Kidney tubule cell (primary cell): Measurements from ENCODE around the gene CD33.

Experiments used
- DNase-seq: peaks from one replicate; pipeline ENCODE4 v3.0.0-alpha.2; 2018; ENCODE audit warnings: low spot score

The CD33 gene

DNA sequence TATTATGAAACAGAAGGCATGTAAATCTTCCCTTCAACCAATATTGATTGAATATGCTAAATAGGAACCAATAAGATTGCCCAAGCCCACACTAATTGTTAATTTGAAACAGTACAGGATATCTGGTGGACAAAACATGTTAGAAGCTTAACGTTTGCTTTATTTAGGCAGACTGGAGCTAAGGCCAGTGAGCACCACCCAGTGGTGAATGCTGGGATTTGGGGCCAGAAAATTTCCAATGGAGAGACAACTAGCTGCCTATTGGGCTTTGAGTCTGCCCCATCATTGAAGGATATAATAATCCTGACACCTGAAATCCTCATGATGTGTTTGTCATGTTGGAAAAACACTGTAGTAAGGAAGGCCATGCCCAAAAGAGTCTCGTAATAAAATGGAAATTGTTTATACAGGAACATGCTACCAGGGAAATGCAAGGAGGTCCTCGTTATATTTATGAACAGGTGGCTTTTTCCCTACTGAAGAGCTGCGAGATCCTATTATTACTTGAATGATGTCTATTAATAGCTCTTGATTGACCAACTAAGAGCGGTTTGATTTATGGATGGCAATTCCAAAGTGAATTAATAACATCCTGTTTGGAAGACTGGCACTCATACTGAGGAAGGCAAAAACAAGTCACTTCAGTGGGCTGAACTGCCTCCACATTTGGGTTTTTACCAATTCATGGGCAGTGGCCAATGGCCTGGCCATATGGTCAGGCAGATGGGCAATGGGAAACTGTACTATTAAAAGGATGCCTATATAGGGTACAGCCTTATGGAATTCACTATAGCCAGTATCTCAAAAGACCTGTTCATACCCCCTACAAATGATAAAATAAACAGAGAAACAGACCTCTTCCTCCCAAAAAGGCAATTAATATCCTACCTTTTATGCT is 34.7 kb downstream of the CD33 start:
- DNase-seq = peak; percentile 39

DNA sequence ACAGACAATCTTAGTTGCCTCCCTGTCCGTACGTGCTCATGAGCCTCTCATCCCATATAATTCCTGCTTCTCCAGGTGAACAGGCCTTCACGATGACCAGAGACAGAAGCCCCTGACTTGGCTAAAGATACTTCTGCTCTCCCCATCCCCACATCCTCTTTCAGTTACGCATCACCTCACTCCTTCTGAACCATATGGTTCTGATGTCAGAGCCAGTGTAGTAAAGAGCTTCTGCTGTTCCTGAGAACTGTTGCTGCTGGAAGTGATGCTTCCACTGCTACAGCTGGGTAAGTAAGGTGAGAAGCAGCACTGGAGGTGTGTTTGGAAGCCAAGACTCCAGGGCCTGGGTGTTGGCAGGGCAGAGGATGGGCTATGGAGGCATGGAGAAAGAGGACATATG is 38.9 kb downstream of the CD33 start:
- no peak for DNase-seq

DNA sequence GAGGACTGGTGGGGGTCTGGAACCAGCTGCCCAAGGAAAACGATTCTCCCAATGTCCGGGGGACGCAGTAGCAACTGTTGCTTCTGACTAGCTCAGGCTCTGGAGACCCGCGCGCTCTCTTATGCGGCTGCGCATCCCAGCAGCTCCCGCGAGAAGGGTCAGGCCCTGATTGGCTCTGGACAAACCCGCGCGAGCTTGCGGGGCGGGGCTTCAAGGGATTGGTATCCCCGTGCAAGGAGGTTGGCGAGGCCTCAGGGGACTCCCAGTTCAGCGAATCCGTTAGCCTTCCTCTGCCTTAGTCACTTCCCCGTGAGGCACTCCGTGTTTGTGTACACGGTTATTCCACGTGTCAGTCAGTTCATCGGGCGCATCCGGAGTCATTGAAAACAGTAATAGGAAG is 46.2 kb downstream of the CD33 start:
- DNase-seq = no peak

DNA sequence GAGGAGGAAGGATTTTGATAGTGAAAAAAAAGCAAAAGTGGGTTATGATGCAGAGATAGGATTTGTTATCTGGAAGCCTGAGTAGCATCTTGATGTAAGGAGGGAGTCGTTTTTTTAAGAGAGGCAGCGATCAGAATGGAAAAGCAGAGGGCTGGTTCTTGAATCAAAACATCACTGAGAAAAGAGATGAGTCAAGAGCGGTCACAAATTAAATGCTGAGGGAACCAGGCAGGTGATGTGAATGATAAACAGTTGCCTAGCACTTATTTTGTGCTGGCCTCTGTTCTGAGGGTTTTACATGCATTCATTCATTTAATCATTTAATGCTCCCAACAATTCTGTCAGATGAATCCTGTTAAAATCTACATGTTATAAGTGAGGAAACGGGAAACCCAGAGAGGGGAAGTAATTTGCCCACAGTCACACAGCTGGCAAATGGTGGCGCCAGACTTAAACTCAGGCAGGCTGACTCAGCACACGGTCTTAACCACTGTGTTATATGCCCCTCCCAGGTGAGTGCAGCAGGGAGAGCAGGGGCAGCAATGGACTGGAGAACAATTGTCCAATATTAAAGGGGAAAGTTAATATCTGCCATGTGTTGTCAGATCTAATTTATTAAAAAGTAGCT is 47.4 kb downstream of the CD33 start:
- DNase-seq = peak; percentile 10

DNA sequence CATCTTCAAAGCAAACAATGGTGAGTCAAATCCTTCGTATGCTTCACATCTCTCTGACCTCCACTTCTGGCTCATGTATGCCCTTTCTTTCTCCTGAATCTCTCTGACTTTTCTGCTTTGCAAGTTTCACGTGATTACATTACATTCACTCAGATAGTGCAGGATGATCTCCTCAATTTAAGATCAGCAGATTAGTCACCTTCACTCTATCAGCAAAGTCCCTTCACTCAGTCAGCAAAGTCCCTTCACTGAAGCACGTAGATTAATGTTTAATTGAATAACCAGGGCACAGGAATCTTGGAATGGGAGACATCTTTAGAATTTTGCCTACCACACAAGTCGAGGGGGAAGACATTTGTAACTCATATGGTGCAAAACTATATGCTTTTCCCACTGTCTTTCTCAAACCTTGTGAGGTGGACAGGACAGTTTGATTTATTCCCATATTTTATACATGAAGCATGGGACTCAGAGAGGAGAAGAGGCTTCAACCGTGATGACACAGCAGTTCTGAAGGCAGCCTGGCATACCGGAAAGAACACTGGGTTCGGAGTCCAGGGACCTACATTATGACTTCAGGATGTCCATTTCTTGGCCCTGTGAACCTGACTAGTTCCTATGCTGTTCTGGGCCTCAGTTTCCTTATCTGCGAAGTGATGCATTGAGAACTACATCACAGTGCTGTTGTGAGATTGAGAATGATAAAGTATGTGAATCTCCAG is 49.3 kb downstream of the CD33 start:
- peak; percentile 45 for DNase-seq

DNA sequence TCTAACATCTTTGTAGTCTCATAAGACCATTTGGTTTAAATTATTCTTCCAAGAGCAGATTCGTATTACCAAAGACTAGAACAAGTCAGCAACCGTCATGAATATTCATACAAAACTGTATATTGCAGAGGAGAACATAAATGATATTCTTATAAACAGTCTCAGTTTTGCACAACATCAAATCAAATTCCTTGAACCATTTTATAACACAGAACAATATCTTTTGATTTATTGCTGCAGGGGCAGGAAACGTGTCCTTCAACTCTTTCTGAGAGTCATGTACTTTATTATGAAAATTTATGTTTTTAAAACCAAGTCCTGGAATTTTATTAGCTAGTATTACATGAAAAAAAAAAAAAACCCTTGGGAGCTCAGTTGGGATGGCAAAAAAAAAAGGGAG is 52.2 kb downstream of the CD33 start:
- no peak for DNase-seq

DNA sequence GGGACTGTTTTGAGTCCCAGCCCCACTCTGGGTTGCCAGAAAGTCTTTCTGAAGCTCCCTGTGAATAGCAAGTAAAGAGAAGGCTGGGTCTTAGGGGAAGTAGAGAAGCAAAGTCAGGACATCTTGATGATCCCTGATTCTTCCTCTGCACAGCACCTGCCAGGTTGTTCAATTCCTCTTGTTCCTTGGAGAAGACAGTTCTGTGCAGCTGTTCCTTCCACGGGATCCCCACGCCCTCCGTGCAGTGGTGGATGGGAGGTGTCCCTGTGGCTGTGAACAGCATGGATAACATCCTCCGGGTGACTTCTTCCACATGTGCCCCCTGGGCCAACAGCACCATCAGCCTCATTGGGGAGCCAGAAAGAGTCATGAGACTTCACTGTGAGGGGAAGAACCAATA is 57.5 kb downstream of the CD33 start:
- DNase-seq = no peak

DNA sequence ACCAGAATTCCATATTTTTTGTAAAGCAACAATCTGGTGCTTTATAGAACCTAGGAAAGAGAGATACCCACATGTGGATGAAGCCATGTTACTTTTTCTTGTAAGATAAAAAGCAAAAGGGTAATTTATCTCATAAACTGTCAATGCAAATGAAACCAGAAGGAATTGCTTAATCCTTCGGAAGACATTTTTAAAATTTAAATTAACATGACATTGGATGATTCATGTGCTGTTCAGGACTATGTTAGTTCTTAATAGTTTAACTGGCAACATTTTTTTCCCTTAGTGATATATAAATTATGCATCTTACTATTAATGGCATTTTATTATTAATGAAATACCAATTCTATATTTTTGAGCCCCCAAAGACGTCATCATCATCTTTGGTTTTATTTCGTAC is 60.8 kb downstream of the CD33 start:
- no peak for DNase-seq
